ENCODE measurements around the gene NHLRC4.
A peak's percentile ranks its signal among the peaks of the same experiment; 100 is the strongest.
"Not testable (repeated sequence)": the region's sequence is repeated elsewhere in the genome, so short reads cannot be mapped to it uniquely, and the experiment has no call there.

Gene NHLRC4

DNA sequence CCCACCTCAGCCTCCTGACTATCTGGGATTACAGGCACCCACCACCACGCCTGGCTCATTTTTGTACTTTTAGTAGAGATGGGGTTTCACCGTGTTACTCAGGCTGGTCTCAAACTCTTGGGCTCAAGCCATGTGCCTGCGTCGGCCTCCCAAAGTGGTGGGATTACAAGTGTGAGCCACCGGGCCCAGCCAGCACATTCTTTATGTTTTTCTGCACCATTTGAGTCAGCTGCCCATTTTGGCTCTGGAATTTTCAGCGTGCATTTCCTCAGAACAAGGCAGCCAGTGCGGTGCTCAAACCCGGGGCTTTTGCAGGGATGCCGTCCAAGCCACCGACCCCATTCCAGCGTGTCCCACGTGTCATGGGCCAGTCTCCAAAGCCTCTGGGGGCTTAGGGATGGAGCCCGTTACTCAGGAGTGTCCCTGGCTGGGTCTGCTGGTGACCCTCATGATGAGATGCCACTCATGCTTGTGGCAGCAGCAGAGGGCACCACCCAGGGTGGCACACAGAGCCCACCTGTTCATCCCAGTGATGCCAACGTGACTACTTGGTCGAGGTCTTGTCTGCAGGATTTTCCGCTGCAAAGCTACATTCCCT lies 19.3 kb downstream of the NHLRC4 start:
- DNase-seq, result no peak

DNA sequence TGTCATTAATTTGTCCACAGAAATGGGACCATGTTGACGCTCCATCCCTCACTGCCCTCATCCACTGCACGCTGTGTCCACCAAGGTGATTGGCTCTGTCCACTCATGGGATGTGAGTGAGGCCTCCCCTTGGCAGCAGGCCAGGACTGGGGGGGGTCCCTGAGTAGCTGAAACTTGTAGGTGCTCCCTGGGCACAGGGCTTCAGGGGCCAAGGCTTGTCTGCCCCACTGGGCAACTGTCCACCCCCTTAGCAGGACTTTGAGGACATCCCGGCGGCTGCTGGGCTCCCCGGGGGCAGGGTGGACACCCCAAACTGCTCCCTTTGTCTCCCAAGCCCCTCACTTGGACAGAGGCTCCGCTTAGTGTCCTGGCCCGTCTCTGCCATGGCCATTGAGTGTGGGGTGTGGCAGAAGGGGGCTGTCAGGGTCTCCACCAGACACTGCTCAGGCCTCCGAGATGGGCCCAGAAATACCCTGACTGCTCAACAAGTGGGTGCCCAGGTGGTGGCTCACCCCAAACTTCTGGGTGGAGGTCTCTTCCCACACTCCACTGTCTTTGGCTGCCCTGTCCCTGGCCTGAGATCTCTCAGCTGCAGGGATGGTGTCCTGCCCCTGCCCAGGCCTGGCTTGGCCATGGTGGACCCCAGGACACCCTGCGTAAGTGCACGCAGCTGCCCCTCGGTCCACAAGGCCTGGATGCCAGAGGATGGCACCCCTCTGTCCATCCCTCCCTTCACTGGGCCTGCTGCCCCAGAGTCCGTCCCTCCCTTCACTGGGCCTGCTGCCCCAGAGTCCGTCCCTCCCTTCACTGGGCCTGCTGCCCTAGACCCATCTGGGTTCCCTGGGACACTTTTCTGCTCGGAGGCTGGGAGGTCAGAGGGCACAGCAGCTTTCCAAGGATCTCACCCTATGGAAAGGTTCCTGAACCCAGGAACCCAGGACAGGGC lies 20.1 kb downstream of the NHLRC4 start:
- no peak for DNase-seq

DNA sequence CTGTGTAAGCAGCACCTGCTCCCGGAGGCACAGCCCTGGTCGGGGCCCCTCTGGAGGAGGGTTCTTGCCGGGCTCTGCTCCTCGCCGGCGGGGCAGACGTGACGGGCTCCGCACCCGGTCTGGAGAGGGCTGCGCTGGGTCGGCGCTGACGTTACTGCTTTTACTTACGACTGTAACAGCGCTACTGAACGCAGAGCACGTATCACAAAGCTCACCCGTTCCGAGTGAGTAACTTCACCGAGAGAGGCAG lies 21.8 kb downstream of the NHLRC4 start:
- DNase-seq, result peak; percentile 77

DNA sequence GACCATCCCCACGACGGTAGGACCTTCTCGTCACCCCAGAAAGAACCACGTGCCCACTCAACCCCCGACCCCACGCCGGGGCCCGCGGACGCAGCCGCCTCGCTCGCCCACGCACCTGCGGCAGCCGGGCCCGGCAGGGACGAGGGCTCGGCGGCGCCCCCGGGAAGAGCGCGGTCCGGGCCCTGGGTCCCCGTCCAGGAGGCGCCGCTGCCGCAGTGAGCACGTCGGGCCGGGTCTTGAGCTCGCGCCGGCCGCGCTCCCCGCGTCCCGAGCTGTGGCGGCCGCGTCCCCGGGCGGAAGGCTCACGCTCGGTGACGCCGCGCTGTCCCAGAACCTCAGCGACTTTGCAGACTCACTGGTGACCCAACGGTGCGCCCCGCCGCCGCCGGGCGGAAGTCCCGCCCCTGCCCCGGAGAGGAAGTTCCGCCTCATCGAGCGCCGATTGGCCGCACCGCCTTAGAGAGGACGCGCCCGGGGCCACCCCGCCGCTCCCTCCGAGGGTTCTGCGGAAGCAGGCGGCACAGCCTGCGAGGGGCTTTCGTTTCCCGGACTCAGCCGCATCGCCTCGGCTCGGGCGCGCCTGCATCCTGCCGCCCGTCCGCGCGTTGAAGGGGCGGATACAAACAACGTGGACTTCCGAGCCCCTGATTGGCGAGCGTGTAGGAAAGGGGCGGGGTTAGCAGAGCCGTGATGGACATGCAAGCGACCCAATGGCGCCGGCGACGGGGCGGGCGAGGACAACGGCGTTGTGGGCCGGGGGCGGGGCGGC lies 22.3 kb downstream of the NHLRC4 start:
- peak; percentile 97 for DNase-seq

DNA sequence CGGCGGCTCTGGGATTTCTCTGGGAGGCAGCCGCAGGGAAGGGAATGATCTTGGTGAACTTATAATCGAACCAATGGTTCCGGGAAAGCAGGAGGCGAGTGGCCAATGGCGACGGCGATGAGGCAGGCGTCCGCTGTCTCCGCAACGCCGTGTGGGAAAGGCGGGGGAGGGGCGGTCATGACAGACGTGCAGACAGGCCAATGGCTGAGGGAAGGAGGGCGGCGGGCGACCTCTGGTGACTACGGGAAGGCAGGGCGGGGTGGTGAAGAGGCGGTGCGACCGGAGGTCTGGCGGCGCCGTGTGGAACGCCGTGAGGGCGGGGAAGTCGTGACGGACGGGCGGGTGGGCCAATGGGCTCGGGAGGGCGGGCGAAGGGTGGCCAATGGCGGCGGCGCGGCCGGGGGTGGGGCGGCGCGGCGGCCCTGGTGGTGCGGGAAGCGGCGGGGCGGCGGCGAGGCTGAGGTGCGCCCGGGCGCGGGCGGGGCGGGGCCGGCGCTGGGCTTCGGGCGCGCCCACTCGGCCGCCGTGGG lies 22.9 kb downstream of the NHLRC4 start, which contains the start of gene RAB40C:
TSS of gene RAB40C (plus strand) at position 409 of the 530 bp plus-strand sequence. CDS start 226 bp downstream, outside the sequence.
- DNase-seq, result peak; percentile 99

DNA sequence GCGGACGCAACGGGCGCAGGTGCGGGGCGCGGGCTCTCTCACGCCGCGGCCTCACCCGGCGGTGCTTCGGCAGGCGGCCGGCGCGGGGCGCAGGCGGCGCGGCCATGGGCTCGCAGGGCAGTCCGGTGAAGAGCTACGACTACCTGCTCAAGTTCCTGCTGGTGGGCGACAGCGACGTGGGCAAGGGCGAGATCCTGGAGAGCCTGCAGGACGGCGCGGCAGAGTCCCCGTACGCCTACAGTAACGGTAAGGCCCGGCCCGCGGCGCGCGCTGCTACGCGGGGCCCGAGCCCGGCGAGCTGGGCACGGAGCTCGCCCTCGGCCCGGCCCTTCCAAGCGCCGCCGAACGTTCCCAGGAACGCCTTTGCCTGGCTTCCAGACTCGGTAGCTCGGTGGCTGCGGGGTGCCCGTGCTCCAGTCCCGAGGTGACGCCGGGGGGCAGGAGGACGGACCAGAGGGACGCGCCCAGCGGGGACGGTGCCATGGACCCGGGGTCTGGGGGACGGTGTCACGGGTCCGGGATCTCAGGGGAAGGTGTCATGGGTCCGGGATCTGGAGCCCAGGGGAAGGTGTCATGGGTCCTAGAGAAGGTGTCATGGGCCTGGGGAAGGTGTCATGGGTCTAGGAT lies 23.5 kb downstream of the NHLRC4 start:
- peak; percentile 30 for DNase-seq

DNA sequence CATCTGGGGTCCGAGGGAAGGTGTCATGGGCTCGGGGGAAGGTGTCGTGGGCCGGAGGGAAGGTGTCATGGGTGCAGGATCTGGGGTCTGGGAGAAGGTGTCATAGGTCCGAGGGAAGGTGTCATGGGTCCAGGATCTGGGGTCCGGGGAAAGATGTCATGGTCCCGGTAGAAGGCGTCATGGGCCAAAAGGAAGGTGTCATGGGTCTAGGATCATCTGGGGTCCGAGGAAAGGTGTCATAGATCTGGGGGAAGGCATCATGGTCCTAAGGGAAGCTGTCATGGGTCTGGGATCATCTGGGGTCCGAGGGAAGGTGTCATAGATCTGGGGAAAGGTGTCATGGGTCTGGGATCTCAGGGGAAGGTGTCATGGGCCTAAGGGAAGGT lies 24.0 kb downstream of the NHLRC4 start:
- DNase-seq, result no peak

DNA sequence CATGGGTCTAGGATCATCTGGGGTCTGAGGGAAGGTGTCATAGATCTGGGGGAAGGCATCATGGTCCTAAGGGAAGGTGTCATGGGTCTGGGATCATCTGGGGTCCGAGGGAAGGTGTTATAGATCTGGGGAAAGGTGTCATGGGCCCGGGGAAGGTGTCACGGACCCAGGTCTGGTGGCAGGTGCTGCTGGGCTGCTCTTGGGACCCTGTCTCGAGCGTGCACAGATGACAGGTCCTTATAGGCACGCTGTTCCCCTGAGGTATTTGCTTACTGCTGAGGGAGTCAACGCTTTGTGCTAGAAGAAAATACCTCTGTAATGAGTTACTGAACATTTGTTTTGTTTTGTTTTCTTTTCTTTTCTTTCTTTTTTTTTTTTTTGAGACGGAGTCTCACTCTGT lies 24.4 kb downstream of the NHLRC4 start:
- DNase-seq, result no peak

DNA sequence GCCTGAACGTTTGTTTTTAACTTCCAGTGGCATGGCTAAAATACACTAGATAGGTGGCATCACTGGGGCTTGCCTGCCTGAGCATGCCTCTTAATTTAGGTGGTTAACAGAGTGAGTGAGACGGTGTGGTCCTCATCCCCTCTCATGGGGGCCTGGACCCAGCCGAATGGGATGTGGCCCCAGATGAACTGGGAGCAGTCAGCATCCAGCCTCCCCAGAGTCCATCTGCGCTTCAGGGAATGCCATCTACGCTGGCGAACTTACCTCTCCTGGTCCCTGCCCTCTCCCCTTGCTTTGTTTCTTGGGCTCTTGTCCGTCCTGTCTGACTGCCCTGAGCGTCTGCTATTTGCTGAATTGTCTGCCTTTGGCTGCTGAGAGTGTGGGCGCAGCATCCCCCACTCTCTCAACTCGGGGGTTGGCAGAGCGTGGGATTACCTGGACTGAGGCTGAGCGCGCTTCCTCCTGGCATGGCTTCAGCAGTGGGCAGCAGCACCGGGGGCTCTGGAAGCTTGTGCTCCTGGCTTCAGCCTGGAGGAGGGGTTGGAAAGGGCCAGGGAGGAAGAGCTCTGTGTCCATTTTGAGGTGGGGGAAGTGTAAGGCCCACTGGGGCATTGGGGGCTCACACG lies 25.2 kb downstream of the NHLRC4 start:
- DNase-seq, result no peak

DNA sequence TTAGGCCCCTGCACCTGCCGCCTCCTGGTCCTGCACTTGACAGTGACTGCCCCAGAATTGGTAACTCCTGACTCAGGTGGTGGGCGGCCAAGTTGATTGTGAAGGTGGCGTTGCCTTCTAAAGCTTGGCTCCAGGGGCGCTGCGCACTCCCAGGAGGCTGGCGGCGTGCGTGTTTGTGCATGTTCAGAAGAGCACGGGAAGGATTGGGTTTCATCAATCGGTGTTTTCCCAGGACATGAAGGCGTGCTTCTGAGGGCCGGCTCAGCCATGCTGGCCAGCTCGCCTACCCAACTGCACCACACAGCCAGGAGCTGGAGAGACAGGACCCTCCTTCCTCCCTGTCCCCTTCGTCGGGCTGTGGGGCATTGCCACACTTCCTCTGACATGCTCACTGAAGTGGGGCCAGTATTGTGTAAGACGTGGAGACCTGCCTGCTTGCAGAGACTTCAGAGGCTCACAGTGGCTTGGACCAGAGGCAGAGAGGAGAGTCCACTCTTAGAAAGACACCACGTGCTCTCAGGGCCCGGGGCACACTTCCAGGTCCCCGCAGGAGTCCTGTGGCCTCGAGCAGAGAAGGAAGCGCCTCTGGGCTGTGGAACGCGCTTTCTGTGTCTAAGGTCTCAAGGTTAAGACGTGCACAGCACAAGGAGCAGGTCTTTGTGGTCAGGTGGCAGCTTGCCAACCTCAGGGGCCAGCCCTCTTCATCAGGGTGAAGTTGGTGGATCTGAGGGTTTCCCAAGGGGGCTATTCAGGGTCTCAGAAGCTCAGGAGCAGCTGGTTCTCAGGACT lies 25.9 kb downstream of the NHLRC4 start:
- peak; percentile 64 for DNase-seq

DNA sequence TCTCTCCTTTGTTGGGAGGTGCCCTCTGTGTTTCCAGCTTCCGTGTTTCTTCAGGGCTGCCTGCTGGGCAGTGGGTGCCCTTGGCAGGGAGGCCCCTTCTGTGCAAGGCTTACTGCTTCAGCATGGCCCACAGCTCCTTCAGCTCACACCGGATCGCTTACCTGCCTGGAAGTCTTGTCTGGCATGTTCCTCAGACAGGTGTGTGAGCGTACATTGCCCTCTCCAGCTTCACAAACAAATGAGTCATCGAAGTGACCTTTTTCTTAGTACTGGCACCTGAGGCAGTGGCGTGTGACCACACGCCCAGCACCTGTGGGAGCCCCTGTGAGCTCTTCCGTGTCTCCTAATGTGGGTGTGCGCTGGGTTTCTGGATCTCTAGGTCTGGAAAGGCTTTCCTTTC lies 26.6 kb downstream of the NHLRC4 start:
- no peak for DNase-seq

DNA sequence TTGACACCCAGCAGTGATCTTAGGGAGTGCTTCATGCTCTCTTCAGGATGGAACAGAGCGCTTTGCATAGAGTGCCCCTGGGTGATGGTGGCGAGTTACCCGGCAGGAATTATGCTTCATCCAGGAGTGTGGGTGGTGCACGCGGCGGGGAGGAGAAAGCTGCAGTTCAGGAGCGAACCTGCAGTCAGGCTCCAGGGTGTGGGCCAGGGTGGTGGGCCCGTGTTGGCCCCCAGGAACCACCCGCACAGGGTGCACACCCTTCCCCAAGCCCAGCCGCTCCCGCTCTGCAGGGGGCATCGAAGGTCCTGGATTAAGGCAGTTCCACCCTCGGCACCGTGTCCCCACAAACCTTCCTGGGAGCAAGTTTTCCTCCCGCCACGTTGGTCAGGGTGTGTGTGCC lies 27.0 kb downstream of the NHLRC4 start:
- no peak for DNase-seq

DNA sequence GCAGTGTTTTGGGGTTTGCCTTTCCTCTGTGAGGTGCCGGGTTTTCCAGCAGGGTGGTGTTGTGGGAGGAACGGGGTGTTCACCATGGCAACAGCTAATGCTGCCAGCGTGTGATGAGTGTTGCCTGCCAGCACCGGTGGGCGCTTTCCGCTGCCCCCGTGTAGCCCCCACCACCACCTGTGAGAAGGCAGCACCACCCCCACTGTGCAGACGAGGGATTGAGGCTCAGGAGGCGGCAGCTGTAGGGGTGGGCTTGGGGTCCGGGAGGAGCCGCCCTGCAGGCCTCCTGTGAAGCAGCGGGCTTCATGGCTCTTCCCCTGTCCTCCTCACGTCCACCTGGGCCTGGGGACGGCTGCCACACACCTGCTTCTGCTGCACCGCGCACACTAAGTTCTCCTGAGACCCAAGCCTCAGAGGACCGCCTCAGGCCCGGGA lies 28.3 kb downstream of the NHLRC4 start:
- DNase-seq, result no peak

DNA sequence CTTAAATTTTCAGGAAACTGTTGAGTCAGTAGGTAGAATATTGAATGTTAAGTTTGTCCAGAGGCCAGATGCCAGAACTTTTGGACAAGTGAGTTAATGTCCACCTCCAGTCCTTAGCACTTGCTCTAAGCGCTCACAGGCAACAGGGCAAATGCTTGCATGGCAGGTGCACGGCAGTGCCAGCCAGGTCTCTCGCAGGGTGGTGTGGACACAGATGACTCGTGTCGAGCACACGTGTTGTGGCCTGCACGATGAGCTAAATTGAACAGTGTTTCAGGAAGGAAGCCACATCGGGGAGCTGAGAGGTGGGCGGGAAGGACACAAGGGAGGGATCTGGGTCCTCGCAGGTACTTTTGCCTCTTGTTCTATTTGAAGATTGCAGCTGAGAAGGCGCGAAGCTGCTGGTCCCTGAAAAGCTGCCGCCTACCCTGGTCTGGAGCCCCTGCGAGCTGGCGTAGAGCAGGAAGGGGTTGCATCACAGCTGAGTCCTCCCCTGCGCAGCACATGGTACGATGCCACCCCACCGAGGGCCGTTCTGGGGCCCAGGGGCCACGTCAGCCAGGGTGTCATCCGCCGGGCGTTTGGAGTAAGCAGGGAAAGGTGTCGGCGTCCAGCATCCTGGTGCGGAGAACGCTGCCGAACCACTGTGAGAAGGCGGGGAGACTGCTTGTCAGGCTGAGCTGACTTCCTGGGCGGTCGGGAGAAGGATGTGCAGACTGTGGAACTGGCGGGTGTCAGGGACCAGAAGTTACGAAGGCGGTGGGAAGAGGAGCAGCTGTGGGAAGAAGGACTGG lies 29.3 kb downstream of the NHLRC4 start:
- DNase-seq, result peak; percentile 16

DNA sequence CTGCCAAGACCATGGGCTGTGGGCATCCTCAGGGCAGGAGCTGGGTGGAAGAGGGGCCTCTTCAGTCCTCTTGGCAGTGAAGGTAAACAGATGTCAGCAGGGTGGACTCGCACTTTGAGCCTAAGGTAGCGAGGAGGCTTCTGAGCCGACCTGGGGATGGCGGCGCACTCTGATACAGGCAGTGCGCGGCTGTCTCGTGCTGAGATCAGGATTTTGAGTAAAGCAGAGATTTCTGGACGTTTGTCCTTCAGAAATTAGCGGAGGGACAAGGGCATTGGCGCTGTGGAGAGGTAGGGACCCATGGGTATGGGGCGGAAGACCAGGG lies 29.9 kb downstream of the NHLRC4 start:
- DNase-seq, result no peak

DNA sequence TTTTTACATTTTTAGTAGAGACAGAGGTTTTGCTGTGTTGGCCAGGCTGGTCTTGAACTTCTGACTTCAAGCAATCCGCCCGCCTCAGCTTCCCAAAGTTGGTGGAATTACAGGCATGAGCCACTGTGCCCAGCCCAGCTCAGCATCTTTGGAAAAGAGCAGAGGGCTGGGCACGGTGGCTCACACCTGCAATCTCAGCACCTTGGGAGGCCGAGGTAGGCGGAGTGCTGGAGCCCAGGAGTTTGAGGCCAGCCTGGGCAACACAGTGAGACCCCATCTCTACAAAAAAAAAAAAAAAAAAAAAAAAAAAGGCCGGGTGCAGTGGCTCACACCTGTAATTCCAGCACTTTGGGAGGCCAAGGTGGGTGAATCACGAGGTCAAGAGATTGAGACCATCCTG lies 30.9 kb downstream of the NHLRC4 start:
- not testable (repeated sequence) for DNase-seq

DNA sequence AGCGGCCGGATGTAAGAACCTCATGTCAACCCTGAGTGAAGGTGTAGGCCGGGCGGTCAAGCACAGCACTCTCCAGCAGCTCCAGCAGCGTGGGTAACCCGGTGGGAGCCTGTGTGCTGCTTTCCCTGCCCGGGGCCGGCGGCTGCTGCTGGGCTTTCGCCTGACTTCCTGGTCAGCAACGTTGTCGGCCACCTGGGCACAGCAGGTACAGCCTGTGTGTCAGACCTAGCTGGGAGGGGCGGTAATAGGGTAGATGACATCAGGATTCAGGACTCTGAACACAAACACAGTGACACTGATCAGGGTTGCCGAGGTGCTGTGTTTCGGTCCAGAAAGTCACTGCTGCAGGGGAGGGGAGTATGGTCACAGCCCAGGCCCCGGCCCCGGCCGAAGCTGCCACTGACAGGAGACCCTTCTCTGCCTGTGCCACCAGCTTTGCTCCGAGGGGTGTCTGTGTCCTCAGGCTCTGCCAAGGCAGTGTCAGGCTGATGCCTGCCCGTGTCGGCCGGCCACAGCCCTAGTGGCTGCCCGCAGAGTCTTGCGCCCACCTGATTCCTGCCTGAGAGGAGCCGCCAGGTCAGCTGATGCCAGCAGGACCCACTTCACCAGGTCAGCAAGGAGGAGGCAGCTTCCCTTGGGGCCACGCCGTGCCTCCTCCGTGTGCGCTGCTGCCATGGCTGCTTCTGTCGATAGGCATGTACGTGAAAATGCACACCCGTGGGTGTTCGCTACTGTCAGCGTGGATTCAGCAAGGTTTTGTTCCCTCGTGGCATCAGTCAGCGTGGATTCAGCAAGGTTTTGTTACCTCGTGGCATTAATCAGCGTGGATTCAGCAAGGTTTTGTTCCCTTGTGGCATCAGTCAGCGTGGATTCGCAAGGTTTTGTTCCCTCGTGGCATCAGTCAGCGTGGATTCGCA lies 32.3 kb downstream of the NHLRC4 start:
- no peak for DNase-seq

DNA sequence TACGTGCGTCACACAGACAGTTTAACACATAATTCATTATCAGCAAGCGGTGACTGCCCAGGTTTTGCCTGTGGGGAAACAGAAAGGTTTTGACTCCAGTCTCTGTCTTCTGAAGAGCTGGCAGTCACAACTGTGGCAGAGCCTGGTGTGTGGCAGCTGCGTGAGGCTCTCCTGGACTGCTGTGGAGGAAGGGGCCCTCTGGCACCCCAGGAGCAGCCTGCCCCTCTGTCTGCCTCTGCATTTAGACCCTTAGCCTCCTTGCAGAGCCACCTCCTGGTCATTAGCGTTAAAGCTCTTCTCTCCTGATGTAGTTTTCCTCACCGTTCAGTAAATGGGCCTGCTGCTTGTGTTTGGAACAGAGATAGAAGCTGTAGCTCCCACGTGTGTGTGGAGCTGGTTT lies 34.0 kb downstream of the NHLRC4 start:
- no peak for DNase-seq

DNA sequence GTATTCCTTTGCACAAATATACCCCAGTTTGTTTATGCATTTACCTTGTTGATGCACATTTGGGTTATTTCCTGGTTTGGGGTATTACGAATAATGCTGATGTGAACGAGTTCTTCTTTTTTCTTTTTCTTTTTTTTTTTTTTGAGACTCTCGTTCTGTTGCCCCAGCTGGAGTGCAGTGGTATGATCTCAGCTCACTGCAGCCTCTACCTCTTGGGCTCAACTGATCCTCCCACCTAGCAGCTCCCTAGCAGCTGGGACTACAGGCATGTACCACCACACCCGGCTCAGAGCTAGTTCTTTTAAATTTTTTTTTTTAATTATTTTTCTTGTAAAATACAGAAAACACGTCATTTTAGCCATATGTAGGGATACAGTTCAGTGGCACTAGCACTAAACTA lies 37.1 kb downstream of the NHLRC4 start:
- DNase-seq, result no peak

Measured in suppressor macrophage treated with lipopolysaccharide for 4 hours (primary cell).